H9 (cell line): ENCODE data around the gene COL19A1. TPM values are rescaled to one million over a fixed set of nuclear protein-coding genes. Genes with fewer than 3 reads are reported as not detected.

Experiments
- DNase-seq: peaks from one replicate; pipeline ENCODE4 v3.0.0-alpha.2; 2017
- H2AFZ ChIP-seq: one replicate; pipeline ENCODE4 v1.6.1; 2013; ENCODE audit warnings: mild to moderate bottlenecking, low read length, control low read depth, moderate library complexity
- H2AK5ac ChIP-seq: 2 replicates; pipeline ENCODE4 v1.6.1; 2013; ENCODE audit warnings: low read length, control low read depth, mixed read lengths; ENCODE audit not compliant: insufficient read length
- H2BK120ac ChIP-seq: one replicate; pipeline ENCODE4 v1.6.1; 2013; ENCODE audit warnings: low read depth, mild to moderate bottlenecking, low read length, control low read depth, inconsistent platforms; ENCODE audit not compliant: poor library complexity, severe bottlenecking
- H2BK12ac ChIP-seq: 2 replicates; pipeline ENCODE4 v1.6.1; 2013; ENCODE audit warnings: low read length, control low read depth, mixed read lengths, low read depth; ENCODE audit not compliant: insufficient read length
- H2BK15ac ChIP-seq: 2 replicates; pipeline ENCODE4 v1.6.1; 2013; ENCODE audit warnings: low read depth, low read length, control low read depth
- H2BK20ac ChIP-seq: one replicate; pipeline ENCODE4 v1.6.1; 2013; ENCODE audit warnings: low read depth, mild to moderate bottlenecking, low read length, control low read depth, inconsistent platforms; ENCODE audit not compliant: poor library complexity, severe bottlenecking
- H2BK5ac ChIP-seq: 2 replicates; pipeline ENCODE4 v1.6.1; 2013; ENCODE audit warnings: low read length, control low read depth, mixed read lengths; ENCODE audit not compliant: insufficient read length
- H3K14ac ChIP-seq: 2 replicates; pipeline ENCODE4 v1.6.1; 2013; ENCODE audit warnings: low read length, control low read depth; ENCODE audit not compliant: insufficient read depth
- H3K18ac ChIP-seq: 2 replicates; pipeline ENCODE4 v1.6.1; 2013; ENCODE audit warnings: low read depth, mild to moderate bottlenecking, mixed read lengths, low read length, control low read depth; ENCODE audit not compliant: insufficient read length
- H3K23ac ChIP-seq: 2 replicates; pipeline ENCODE4 v1.6.1; 2013; ENCODE audit warnings: low read length, control low read depth, mixed read lengths, low read depth; ENCODE audit not compliant: insufficient read length
- H3K23me2 ChIP-seq: 2 replicates; pipeline ENCODE4 v1.6.1; 2013; ENCODE audit warnings: low read depth, mild to moderate bottlenecking, mixed read lengths, low read length, control low read depth; ENCODE audit not compliant: insufficient read length, poor library complexity, severe bottlenecking
- H3K27ac ChIP-seq: 2 replicates; pipeline ENCODE4 v1.5.1; 2013; ENCODE audit warnings: low read length, control low read depth, mixed read lengths, low read depth; ENCODE audit not compliant: insufficient read length
- H3K27me3 ChIP-seq: 2 replicates; pipeline ENCODE4 v1.6.1; 2013; ENCODE audit warnings: low read length, control low read depth, inconsistent platforms; ENCODE audit not compliant: insufficient read depth
- H3K4ac ChIP-seq: 2 replicates; pipeline ENCODE4 v1.6.1; 2013; ENCODE audit warnings: low read depth, mild to moderate bottlenecking, control low read depth, inconsistent platforms, low read length, moderate library complexity
- H3K4me1 ChIP-seq: 2 replicates; pipeline ENCODE4 v1.6.1; 2013; ENCODE audit warnings: low read length, control low read depth, inconsistent platforms; ENCODE audit not compliant: insufficient read depth
- H3K4me2 ChIP-seq: 2 replicates; pipeline ENCODE4 v1.6.1; 2013; ENCODE audit warnings: low read length, control low read depth, mixed read lengths; ENCODE audit not compliant: insufficient read length, insufficient read depth
- H3K56ac ChIP-seq: 2 replicates; pipeline ENCODE4 v1.6.1; 2013; ENCODE audit warnings: low read depth, mild to moderate bottlenecking, mixed read lengths, low read length, control low read depth; ENCODE audit not compliant: insufficient read length
- H3K79me1 ChIP-seq: 2 replicates; pipeline ENCODE4 v1.6.1; 2013; ENCODE audit warnings: low read depth, mild to moderate bottlenecking, moderate library complexity, low read length, control low read depth, inconsistent platforms; ENCODE audit not compliant: insufficient read depth, poor library complexity, severe bottlenecking
- H3K79me2 ChIP-seq: 2 replicates; pipeline ENCODE4 v1.6.1; 2013; ENCODE audit warnings: low read length, control low read depth, inconsistent platforms; ENCODE audit not compliant: insufficient read depth
- H3K9ac ChIP-seq: 2 replicates; pipeline ENCODE4 v1.6.1; 2013; ENCODE audit warnings: low read length, control low read depth, mixed read lengths; ENCODE audit not compliant: insufficient read length; ENCODE audit errors: extremely low read depth
- H3K9me3 ChIP-seq: one replicate; pipeline ENCODE4 v1.6.1; 2013; ENCODE audit warnings: low read depth, low read length, inconsistent platforms; ENCODE audit not compliant: control insufficient read depth
- H3T11ph ChIP-seq: one replicate; pipeline ENCODE4 v1.6.1; 2013; ENCODE audit warnings: mild to moderate bottlenecking, low read length, control low read depth, inconsistent platforms
- H4K20me1 ChIP-seq: one replicate; pipeline ENCODE4 v1.6.1; 2013; ENCODE audit not compliant: control insufficient read depth, insufficient read length, insufficient read depth
- H4K5ac ChIP-seq: 2 replicates; pipeline ENCODE4 v1.6.1; 2013; ENCODE audit warnings: low read depth, mild to moderate bottlenecking, mixed read lengths, low read length, control low read depth; ENCODE audit not compliant: insufficient read length
- H4K8ac ChIP-seq: replicated peaks from 2 replicates; pipeline ENCODE4 v1.6.1; 2013; ENCODE audit warnings: low read length, control low read depth, mixed read lengths, low read depth; ENCODE audit not compliant: insufficient read length
- H4K91ac ChIP-seq: 2 replicates; pipeline ENCODE4 v1.6.1; 2013; ENCODE audit warnings: low read depth, mild to moderate bottlenecking, moderate library complexity, mixed read lengths, low read length, control low read depth; ENCODE audit not compliant: insufficient read length
- H3K27ac Mint-ChIP-seq, 3 experiments: 2 replicates in 2 of 3; 3 replicates in 1 of 3; pipeline ENCODE4 v1.8.0; 2020 to 2021; ENCODE audit warnings: mixed read lengths in 3 of 3, mild to moderate bottlenecking in 1 of 3, moderate library complexity in 1 of 3
- H3K27me3 Mint-ChIP-seq: 2 replicates; pipeline ENCODE4 v1.8.0; 2021; ENCODE audit warnings: low read depth, mild to moderate bottlenecking, moderate library complexity, mixed read lengths
- H3K36me3 Mint-ChIP-seq, 3 experiments: 2 replicates in 2 of 3; 3 replicates in 1 of 3; pipeline ENCODE4 v1.8.0; 2020 to 2021; ENCODE audit warnings: low read depth in 3 of 3, mixed read lengths in 3 of 3; ENCODE audit not compliant: insufficient read depth in 1 of 3
- H3K4me1 Mint-ChIP-seq, 2 experiments: 2 replicates each; pipeline ENCODE4 v1.8.0; 2020; ENCODE audit warnings: mixed read lengths in 2 of 2
- H3K4me3 Mint-ChIP-seq, 2 experiments: 2 replicates in 1 of 2; 3 replicates in 1 of 2; pipeline ENCODE4 v1.8.0; 2020 to 2021; ENCODE audit warnings: mild to moderate bottlenecking in 2 of 2, mixed read lengths in 2 of 2, moderate library complexity in 1 of 2
- H3K9me3 Mint-ChIP-seq, 2 experiments: 2 replicates in 1 of 2; 3 replicates in 1 of 2; pipeline ENCODE4 v1.8.0; 2020; ENCODE audit warnings: mild to moderate bottlenecking in 2 of 2, mixed read lengths in 2 of 2, moderate library complexity in 1 of 2
- WGBS: extraction: QIAGEN DNeasy Blood & Tissue Kit; methylation state at CpG from one replicate; pipeline ENCODE4 v1.1.7; 2013; ENCODE audit warnings: missing lambda C conversion rate, low lambda C conversion rate, mixed read lengths; ENCODE audit not compliant: insufficient read length; ENCODE audit errors: extremely low coverage; 5-methylcytosine and 5-hydroxymethylcytosine counted together
- total RNA-seq: library from RNA; stranded (reverse); gene quantifications from 2 replicates; pipeline ENCODE4 v1.2.1, GENCODE V29; 2021
- TF ChIP-seq, protein P1 (sequence below): fragments of 200-600 bp; sonication (generic); conservative IDR thresholded peaks from 3 replicates; pipeline ENCODE4 v1.8.0; 2021; ENCODE audit warnings: antibody characterized with exemption, mild to moderate bottlenecking

The COL19A1 gene
- total RNA-seq, 1 experiment from 2014 or later: not detected

DNA sequence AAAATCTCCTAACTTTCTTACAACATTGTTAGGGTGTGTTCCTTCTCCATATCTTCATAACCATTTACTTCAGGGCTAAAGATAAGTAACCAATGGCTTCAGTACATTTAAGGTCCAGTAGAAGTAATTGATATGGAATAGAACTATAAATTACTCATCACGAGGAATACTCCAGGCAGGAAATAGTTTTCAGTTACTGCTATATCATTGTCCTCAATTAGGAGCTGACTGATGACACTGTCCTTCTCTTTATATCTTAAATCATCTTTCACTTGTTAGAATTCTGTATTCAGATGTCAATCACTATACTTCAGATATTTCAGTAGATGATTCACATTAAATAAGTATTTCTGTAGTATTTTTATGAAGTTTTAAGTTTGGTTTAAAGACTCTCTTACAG lies 88.4 kb downstream of the COL19A1 start:
- no peak overlapping the region for H2BK20ac ChIP-seq
- no peak overlapping the region for H2BK12ac ChIP-seq
- H3K9ac ChIP-seq: no peak overlapping the region
- Mint-ChIP-seq H3K4me3 (no peak overlapping the region), H3K27ac (no peak overlapping the region), H3K36me3 (no peaks in the 10 kb centered on the region), H3K4me1 (no peaks in the 10 kb centered on the region), H3K27me3 (no peaks in the 10 kb centered on the region), H3K9me3 (no peaks in the 10 kb centered on the region)
- H3K79me1 ChIP-seq: no peaks in the 10 kb centered on the region
- H3K79me2 ChIP-seq: no peaks in the 10 kb centered on the region
- H3K9me3 ChIP-seq: no peaks in the 10 kb centered on the region
- DNase-seq: no peak
- no peak overlapping the region for H2BK5ac ChIP-seq
- H3K23me2 ChIP-seq: no peaks in the 10 kb centered on the region
- H3K4me2 ChIP-seq: no peak overlapping the region
- H3K14ac ChIP-seq: no peak overlapping the region
- no peaks in the 10 kb centered on the region for H3K27me3 ChIP-seq
- no peak overlapping the region for H2BK120ac ChIP-seq
- no peak overlapping the region for H3K23ac ChIP-seq
- no peak overlapping the region for H3K27ac ChIP-seq
- H3K56ac ChIP-seq: no peak overlapping the region
- H4K5ac ChIP-seq: no peak overlapping the region
- H4K91ac ChIP-seq: no peak overlapping the region
- TF ChIP-seq, protein P1, sequence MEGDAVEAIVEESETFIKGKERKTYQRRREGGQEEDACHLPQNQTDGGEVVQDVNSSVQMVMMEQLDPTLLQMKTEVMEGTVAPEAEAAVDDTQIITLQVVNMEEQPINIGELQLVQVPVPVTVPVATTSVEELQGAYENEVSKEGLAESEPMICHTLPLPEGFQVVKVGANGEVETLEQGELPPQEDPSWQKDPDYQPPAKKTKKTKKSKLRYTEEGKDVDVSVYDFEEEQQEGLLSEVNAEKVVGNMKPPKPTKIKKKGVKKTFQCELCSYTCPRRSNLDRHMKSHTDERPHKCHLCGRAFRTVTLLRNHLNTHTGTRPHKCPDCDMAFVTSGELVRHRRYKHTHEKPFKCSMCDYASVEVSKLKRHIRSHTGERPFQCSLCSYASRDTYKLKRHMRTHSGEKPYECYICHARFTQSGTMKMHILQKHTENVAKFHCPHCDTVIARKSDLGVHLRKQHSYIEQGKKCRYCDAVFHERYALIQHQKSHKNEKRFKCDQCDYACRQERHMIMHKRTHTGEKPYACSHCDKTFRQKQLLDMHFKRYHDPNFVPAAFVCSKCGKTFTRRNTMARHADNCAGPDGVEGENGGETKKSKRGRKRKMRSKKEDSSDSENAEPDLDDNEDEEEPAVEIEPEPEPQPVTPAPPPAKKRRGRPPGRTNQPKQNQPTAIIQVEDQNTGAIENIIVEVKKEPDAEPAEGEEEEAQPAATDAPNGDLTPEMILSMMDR: no peak
- no peak overlapping the region for H4K8ac ChIP-seq
- no peak overlapping the region for H2AK5ac ChIP-seq
- H4K20me1 ChIP-seq: no peaks in the 10 kb centered on the region
- no CpG with 5 or more reads among the region's 1 CpG for WGBS
- H3K4ac ChIP-seq: no peak overlapping the region
- H2BK15ac ChIP-seq: no peak overlapping the region
- no peak overlapping the region for H3T11ph ChIP-seq
- no peak overlapping the region for H2AFZ ChIP-seq
- H3K4me1 ChIP-seq: no peaks in the 10 kb centered on the region
- no peak overlapping the region for H3K18ac ChIP-seq
